NT2/D1 (cell line): ENCODE results near the gene HOMER2.

Experiments used
- SUZ12 ChIP-seq: IDR thresholded peaks from 2 replicates; pipeline ENCODE4 v1.6.1; 2011; ENCODE audit not compliant: insufficient read length, insufficient read depth; ENCODE audit errors: extremely low read depth
- YY1 ChIP-seq: IDR thresholded peaks from 2 replicates; pipeline ENCODE4 v1.6.1; 2011; ENCODE audit not compliant: insufficient read length, insufficient read depth
- ZNF274 ChIP-seq: IDR thresholded peaks from 2 replicates; pipeline ENCODE4 v1.6.1; 2011; ENCODE audit warnings: mild to moderate bottlenecking, low read depth, low read length

GRCh38 chr15:82846621-82847020, 105.9 kb downstream of the HOMER2 start:
- no peak for TF ChIP-seq ZNF274
- TF ChIP-seq YY1: no peak
- no peak for TF ChIP-seq SUZ12
